Chondrocyte (in vitro differentiated cells): ENCODE results near the gene CNEP1R1. TPM values are rescaled to one million over a fixed set of nuclear protein-coding genes. Genes with fewer than 3 reads are reported as not detected.

ENCODE experiments used
- DNase-seq: peaks from one replicate; pipeline ENCODE4 v3.0.0; 2021; ENCODE audit warnings: mixed read lengths, low spot score
- H3K27ac Mint-ChIP-seq: one replicate; pipeline ENCODE4 v1.8.0; 2021; ENCODE audit warnings: mild to moderate bottlenecking, moderate library complexity, mixed read lengths; ENCODE audit not compliant: unreplicated experiment
- H3K27me3 Mint-ChIP-seq: 2 replicates; pipeline ENCODE4 v1.8.0; 2021; ENCODE audit warnings: low read depth, mixed read lengths
- H3K36me3 Mint-ChIP-seq: 2 replicates; pipeline ENCODE4 v1.8.0; 2021; ENCODE audit warnings: low read depth, mixed read lengths
- H3K4me1 Mint-ChIP-seq: 2 replicates; pipeline ENCODE4 v1.8.0; 2021; ENCODE audit warnings: low read depth, mild to moderate bottlenecking, mixed read lengths
- H3K4me3 Mint-ChIP-seq: one replicate; pipeline ENCODE4 v1.8.0; 2021; ENCODE audit warnings: mild to moderate bottlenecking, moderate library complexity, mixed read lengths; ENCODE audit not compliant: unreplicated experiment
- H3K9me3 Mint-ChIP-seq: 2 replicates; pipeline ENCODE4 v1.8.0; 2021; ENCODE audit warnings: low read depth, mixed read lengths
- total RNA-seq: library from RNA; stranded (reverse); gene quantifications from 3 replicates; pipeline ENCODE4 v1.2.1, GENCODE V29; 2021
- TF ChIP-seq, protein P1 (sequence below): fragments of 200-600 bp; sonication (generic); IDR thresholded peaks from 2 replicates; pipeline ENCODE4 v1.5.0; 2021; ENCODE audit warnings: antibody characterized with exemption, mild to moderate bottlenecking, moderate library complexity

The CNEP1R1 gene
- total RNA-seq, 1 donor from 2014 or later: 25.7 TPM

- Mint-ChIP-seq H3K36me3 (peaks cover 3% of the 10 kb centered on the region), H3K27me3 (no peaks in the 10 kb centered on the region), H3K27ac (peak overlapping the region; percentile 96), H3K9me3 (no peaks in the 10 kb centered on the region), H3K4me1 (peaks cover 34% of the 10 kb centered on the region), H3K4me3 (peak overlapping the region; percentile 84)
- DNase-seq: no peak
- TF ChIP-seq, protein P1, sequence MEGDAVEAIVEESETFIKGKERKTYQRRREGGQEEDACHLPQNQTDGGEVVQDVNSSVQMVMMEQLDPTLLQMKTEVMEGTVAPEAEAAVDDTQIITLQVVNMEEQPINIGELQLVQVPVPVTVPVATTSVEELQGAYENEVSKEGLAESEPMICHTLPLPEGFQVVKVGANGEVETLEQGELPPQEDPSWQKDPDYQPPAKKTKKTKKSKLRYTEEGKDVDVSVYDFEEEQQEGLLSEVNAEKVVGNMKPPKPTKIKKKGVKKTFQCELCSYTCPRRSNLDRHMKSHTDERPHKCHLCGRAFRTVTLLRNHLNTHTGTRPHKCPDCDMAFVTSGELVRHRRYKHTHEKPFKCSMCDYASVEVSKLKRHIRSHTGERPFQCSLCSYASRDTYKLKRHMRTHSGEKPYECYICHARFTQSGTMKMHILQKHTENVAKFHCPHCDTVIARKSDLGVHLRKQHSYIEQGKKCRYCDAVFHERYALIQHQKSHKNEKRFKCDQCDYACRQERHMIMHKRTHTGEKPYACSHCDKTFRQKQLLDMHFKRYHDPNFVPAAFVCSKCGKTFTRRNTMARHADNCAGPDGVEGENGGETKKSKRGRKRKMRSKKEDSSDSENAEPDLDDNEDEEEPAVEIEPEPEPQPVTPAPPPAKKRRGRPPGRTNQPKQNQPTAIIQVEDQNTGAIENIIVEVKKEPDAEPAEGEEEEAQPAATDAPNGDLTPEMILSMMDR: no peak
Measured at GRCh38 chr16:50065241-50065623, 40.2 kb downstream of the CNEP1R1 start.

DNA sequence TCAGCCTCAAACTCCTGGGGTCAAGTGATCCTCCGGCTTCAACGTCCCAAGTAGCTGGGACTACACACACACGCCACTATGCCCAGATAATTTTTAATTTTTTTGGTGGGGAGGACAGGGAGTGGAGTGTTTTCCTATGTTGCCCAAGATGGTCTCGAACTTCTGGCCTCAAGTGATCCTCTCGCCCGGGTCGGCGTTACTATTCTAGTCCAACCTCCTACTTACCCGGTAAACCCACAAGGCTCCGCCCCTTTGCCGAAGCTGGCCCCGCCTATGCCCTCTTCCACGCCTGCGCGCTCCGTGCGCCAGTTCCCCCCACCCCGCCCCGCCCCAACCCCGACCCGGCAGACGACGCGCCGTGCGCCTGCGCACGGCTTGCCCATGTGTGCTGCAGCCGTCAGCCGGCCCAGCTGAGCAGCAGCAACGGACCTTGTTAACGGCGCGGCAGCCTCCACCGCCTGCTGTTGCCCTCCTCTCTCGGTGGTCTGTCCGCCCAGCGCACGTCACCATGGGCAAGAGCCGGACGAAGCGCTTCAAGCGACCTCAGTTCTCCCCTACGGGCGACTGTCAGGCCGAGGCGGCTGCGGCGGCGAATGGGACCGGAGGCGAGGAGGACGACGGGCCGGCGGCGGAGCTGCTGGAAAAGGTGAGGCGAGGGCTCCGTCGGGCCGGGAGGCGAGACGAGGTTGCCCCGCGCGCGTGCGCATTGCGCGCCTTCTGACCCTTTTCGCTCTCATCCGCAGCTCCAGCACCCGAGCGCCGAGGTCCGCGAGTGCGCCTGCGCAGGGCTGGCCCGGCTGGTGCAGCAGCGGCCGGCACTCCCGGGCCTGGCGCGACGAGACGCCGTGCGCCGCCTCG lies 40.8 kb downstream of the CNEP1R1 start, which contains the start of gene HEATR3:
HEATR3 (plus strand) TSS at position 347 of the 858 bp plus-strand sequence; CDS start at position 509, 162 bp downstream.
- H3K4me1 Mint-ChIP-seq: peaks cover 37% of the 10 kb centered on the region
- no peaks in the 10 kb centered on the region for H3K27me3 Mint-ChIP-seq

GRCh38 chr16:50066482-50067289 lies 41.7 kb downstream of the CNEP1R1 start:
- H3K4me1 Mint-ChIP-seq: peaks cover 37% of the 10 kb centered on the region
- H3K4me3 Mint-ChIP-seq: peak overlapping the region; percentile 85
- TF ChIP-seq, protein P1: peak; percentile 39
- no peaks in the 10 kb centered on the region for H3K27me3 Mint-ChIP-seq
- H3K27ac Mint-ChIP-seq: peak overlapping the region; percentile 93
- peaks cover 6% of the 10 kb centered on the region for H3K36me3 Mint-ChIP-seq
- peak; percentile 32 for DNase-seq
- H3K9me3 Mint-ChIP-seq: no peaks in the 10 kb centered on the region

More for the DNA sequence above, 40.8 kb downstream of the CNEP1R1 start, which contains the start of gene HEATR3:
- peak; percentile 95 for DNase-seq
- TF ChIP-seq, protein P1: no peak
- H3K9me3 Mint-ChIP-seq: no peaks in the 10 kb centered on the region
- peaks cover 6% of the 10 kb centered on the region for H3K36me3 Mint-ChIP-seq
- H3K4me3 Mint-ChIP-seq: peak within 1 kb of the TSS; percentile 85
- H3K27ac Mint-ChIP-seq: peak within 1 kb of the TSS; percentile 96

- Mint-ChIP-seq H3K4me1 (peaks cover 37% of the 10 kb centered on the region), H3K4me3 (peak overlapping the region; percentile 85), H3K27ac (peak overlapping the region; percentile 93), H3K9me3 (no peaks in the 10 kb centered on the region), H3K27me3 (no peaks in the 10 kb centered on the region), H3K36me3 (peaks cover 6% of the 10 kb centered on the region)
- TF ChIP-seq, protein P1: peak; percentile 80
- DNase-seq: no peak
Measured at GRCh38 chr16:50067290-50067853, 42.3 kb downstream of the CNEP1R1 start.

DNA sequence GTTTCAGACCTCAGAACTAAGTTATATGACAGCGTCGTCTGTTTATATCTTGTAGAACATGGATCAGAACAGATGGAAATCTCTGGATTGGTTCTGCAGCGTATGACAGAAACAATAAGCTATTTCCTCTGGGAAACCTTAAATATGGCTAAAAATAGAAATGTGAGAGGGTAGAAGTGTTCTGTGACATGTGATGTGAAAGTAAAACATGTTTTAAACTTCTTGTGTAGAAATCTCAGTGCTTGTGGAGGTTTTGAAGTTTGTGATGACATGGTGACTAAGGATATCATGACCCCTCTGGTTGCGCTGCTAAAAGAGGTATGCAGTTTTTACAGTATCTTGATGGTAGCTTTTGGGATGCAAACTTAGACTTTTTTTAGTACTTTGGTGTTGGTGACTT lies 43.5 kb downstream of the CNEP1R1 start:
- Mint-ChIP-seq H3K4me1 (peaks cover 37% of the 10 kb centered on the region), H3K4me3 (peak overlapping the region; percentile 85), H3K9me3 (no peaks in the 10 kb centered on the region), H3K27me3 (no peaks in the 10 kb centered on the region), H3K27ac (peak overlapping the region; percentile 93), H3K36me3 (peaks cover 6% of the 10 kb centered on the region)
- DNase-seq: no peak
- TF ChIP-seq, protein P1: no peak
